HG03280 (cell line): ENCODE data around the gene ZSCAN5B.
A peak's percentile ranks its signal among the peaks of the same experiment; 100 is the strongest.

Experiments
- ATAC-seq: cut with Tn5 transposase; IDR thresholded peaks from one replicate; pipeline ENCODE4 v1.9.1; 2021; ENCODE audit warnings: mild to moderate bottlenecking, moderate library complexity; ENCODE audit not compliant: unreplicated experiment

The ZSCAN5B gene

DNA sequence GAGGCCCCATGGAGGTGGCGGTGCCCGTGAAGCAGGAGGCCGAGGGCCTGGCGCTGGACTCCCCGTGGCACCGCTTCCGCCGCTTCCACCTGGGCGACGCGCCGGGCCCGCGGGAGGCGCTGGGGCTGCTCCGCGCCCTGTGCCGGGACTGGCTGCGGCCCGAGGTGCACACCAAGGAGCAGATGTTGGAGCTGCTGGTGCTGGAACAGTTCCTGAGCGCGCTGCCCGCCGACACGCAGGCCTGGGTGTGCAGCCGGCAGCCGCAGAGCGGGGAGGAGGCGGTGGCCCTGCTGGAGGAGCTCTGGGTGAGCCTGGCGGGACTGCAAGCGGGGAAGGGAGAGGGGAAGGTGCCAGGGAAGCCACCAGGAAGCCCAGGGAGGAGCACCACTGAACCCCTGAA, 50.7 kb downstream of the ZSCAN5B start:
- ATAC-seq: no peak

DNA sequence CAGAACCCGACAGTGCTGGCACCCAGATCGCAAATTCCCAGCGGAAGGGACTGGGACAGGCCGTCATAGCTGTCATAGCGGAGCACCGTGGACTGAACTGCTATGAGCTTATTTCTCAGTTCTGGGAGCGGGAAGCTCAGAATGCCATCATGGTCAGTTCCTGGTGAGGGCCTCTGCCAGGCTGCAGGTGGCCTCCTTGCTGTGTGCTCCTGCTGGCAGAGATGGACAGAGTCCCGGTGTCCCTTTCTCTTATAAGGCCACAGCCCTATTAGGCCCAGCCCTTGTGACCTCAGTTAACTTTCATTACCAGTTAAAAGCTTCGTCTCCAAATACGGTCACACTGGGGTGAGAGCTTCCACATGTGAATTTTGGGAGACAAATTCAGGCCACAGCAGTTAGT, 51.9 kb downstream of the ZSCAN5B start:
- ATAC-seq: no peak

- no peak for ATAC-seq
Measured at GRCh38 chr19:56144831-56145230, 52.8 kb downstream of the ZSCAN5B start.

GRCh38 chr19:56144376-56144775, 53.2 kb downstream of the ZSCAN5B start:
- no peak for ATAC-seq

DNA sequence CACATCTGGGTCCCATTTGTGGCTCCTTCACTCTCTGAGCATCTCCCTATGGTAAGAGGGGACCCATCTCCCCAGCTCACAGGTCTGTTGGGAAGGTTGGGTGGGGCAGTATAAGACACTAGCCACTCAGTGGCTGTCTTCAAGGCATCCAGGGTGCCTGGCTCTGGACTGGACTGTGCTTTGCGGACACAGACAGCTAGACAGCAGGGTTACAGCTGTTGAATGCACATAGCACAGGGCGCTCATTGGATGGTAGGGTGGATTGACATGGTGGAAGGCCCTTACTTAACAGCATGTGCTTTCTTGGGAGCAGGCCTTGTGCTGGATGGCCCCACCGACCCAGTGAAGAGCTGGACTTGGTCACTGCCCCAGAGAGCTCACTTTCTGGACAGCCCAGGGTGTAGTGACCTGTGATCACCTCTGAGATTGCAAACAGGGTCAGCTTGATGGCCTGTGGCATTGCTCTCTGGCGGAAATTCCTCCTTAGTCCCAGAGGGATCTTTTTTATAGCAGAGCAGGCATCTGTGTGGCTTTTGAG, 54.6 kb downstream of the ZSCAN5B start:
- no peak for ATAC-seq

DNA sequence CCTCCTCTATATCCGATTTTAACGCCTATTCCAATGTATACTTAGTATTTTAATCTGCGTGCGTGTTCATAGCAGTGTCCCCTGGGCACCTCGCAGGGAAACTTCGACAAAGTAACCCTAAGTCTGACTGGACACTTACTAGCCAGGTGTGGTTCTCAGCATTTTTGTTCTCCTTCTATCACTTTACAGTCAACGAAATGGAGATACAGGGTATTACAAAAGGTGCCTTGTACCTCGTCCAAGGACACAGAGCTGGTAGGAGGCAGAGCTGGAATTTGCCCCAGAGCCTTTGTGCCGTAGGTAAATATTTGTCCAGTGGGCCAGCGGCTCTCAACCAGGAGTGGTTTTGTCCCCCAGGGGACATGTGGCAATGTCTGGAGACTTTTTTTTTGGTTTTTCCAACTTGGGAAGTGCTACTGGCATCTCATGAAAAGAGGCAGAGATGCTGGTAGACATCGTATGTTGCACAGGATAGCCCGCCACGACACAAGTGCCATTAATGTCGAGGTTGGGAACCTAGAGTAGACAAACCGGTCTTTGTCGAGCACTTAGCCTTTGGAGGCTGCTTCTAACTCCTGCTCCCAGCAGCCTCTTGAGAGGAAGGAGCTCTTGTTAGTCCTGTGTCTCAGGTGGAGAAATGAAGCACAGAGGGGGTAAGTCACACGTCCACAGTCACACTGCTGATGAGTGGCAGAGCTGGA, 55.3 kb downstream of the ZSCAN5B start:
- no peak for ATAC-seq

- no peak for ATAC-seq
Measured at GRCh38 chr19:56141417-56141993, 56.1 kb downstream of the ZSCAN5B start.

GRCh38 chr19:56140583-56141416, 56.8 kb downstream of the ZSCAN5B start, which contains the start of gene ZNF444:
Gene ZNF444 (plus strand): TSS chr19:56141287. CDS start chr19:56146912, 5,625 bp downstream.
- ATAC-seq: peak; percentile 90

DNA sequence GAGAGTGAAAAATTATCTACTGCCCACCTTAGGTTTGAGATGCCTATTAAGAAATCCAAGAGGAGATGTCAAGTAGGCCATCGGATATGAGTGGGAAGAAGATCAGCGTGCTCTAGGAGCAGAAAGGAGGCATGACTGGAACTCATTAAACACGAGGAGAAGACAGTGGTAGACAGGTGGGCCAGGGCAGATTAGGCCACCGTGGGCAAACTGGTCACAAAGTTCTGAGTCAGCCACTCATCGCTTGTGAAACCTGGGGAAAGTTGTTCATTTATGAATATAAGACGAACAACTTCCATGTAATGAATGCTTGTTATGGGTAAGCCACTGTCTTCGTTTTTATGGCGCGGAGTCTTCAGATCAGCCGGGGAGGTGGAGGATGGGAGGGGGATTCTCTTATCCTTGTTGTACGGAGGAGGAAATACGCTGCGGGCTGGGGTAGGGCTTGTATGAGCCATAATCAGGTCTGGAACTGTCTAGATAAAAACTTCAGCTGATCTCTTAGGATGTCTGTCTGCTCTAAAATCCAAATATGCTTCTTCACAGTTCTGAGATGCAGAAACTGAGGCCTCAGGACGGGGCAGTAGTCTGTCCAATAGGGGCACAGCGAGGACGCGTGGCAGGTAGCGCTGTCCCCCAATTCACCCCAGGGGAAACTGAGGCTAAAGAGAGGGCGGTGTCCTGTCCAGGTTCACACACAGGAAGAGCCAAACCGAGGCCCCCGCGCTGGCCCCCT, 57.6 kb downstream of the ZSCAN5B start:
- no peak for ATAC-seq
